Activated T-cell treated with anti-CD3 and anti-CD28 coated beads, Interleukin-2, amount 50 U/mL, for 4 hours (primary cell): ENCODE measurements around the gene KCNF1. TPM values are rescaled to one million over a fixed set of nuclear protein-coding genes. Genes with fewer than 3 reads are reported as not detected.

Experiments
- ATAC-seq, 2 donors: fragments of 200-7000 bp; cut with Tn5 transposase; one replicate each; pipeline ENCODE4 v1.10.0; 2021
- DNase-seq: peaks from one replicate; pipeline ENCODE4 v3.0.0-alpha.2; 2020
- H3K27me3 Mint-ChIP-seq: one replicate; pipeline ENCODE4 v1.8.0; 2021; ENCODE audit warnings: low read depth, mixed read lengths
- H3K36me3 Mint-ChIP-seq: one replicate; pipeline ENCODE4 v1.8.0; 2022; ENCODE audit warnings: mixed read lengths; ENCODE audit not compliant: insufficient read depth
- H3K4me1 Mint-ChIP-seq: one replicate; pipeline ENCODE4 v1.8.0; 2021; ENCODE audit warnings: low read depth, mixed read lengths
- H3K4me3 Mint-ChIP-seq: one replicate; pipeline ENCODE4 v1.8.0; 2021; ENCODE audit warnings: mild to moderate bottlenecking, moderate library complexity, mixed read lengths
- H3K9me3 Mint-ChIP-seq: one replicate; pipeline ENCODE4 v1.8.0; 2021; ENCODE audit warnings: mixed read lengths
- total RNA-seq, 3 donors: library from RNA; stranded (reverse); gene quantifications; one replicate each; pipeline ENCODE4 v1.2.1, GENCODE V29; 2021

Gene KCNF1
- total RNA-seq, 3 donors from 2014 or later, result not detected

DNA sequence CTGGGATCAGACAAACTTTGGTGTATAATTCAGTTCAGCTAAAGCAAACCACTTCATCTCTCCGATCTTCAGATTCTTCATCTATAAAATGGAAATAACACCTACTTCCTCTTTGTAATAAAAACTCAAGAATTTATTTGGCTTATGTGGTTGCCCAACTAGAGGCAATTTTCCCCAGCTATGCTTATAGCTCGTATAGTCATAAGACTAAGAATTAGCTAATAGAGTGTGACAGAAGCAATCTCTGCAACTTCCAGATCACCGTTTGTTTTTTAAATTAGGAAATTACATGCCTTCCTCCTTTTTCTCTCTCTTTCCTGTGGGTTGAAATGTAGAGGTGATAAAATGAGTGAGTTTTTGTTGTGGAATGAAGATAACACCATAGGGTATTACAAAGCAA lies 35.3 kb upstream of the KCNF1 start:
- H3K4me3 Mint-ChIP-seq, result no peak overlapping the region
- DNase-seq, result no peak
- no peaks in the 10 kb centered on the region for H3K4me1 Mint-ChIP-seq
- no peaks in the 10 kb centered on the region for H3K36me3 Mint-ChIP-seq
- H3K27me3 Mint-ChIP-seq, result peaks cover 19% of the 10 kb centered on the region
- H3K9me3 Mint-ChIP-seq, result peaks cover 6% of the 10 kb centered on the region
- no peak for ATAC-seq

DNA sequence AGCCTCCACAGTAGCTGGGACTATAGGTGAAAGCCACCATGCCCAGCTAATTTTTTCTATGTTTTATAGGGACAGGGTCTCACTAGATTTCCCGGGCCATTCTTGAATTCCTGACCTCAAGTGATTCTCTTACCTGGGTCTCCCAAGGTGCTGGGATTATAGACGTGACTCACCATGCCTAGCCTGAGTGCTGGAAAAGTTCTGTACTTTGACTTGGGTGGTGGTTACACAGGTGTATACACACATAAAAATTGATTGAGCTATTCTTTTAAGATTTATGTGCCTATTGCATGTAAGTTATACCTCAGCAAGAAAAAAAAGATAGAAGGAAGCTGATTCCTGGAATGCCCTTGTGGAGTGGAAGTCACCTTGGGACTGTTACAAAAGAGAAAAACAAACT lies 34.8 kb upstream of the KCNF1 start:
- no peak for DNase-seq
- Mint-ChIP-seq H3K36me3 (no peaks in the 10 kb centered on the region), H3K4me3 (no peak overlapping the region), H3K27me3 (peaks cover 19% of the 10 kb centered on the region), H3K4me1 (no peaks in the 10 kb centered on the region), H3K9me3 (peaks cover 5% of the 10 kb centered on the region)
- ATAC-seq, result no peak

DNA sequence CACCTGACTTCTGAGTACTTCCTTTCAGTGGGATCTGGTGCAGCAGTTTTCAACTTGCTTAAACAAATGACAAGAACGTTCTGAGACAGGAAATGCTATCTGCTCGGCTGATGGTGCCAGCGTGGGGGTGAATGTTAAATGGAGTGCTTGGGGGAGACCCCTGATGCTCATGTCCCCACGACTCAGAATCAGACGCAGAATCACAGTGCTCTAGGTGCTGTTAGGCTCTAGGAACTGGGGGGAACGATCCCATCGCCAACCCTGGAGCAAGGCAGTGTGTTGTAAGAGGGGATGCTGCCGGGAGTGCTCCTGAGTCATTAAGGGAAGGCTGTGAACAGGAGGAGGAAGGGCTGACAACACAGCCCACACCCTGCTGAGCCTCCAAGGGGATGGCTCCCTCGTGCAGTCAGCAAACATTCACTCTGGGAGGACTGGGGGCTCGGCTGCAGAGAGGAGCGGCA lies 34.1 kb upstream of the KCNF1 start:
- ATAC-seq, result no peak
- DNase-seq, result no peak
- Mint-ChIP-seq H3K4me1 (no peaks in the 10 kb centered on the region), H3K36me3 (no peaks in the 10 kb centered on the region), H3K9me3 (no peaks in the 10 kb centered on the region), H3K4me3 (no peak overlapping the region), H3K27me3 (peaks cover 19% of the 10 kb centered on the region)

DNA sequence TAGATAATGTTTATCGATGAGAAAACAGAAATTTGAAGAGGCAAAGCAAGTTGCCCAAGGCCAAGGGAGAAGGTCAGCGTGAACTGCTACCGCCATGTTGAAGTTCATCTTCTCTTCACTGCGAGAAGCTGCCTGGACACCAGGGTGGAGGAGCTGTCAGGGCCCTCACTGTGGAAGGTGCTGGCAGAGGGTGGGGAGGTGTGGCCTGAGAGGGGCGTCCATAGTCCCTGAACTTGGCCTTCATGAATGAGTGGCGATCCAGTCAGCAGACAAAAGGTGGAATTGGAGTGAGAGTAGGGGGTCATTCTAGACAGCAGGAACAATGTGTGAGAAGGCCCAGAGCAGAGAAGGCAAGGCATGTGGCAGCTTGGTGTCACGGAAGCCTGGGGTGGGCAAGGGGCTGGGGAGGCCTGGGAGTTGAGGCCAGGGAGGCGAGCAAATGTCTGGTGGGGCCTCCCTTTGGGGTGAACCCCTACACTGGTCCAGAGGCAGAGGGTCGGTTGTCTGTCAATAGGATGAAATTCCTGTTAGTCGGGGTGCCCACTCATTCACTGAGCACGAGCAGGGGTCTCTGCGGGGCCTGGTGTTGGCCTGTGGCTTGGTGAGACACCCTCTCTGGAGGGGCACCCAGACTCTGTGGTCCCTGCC lies 33.3 kb upstream of the KCNF1 start:
- H3K4me1 Mint-ChIP-seq, result no peaks in the 10 kb centered on the region
- no peaks in the 10 kb centered on the region for H3K9me3 Mint-ChIP-seq
- no peak for DNase-seq
- ATAC-seq, result no peak
- no peaks in the 10 kb centered on the region for H3K36me3 Mint-ChIP-seq
- no peak overlapping the region for H3K4me3 Mint-ChIP-seq
- H3K27me3 Mint-ChIP-seq, result peaks cover 19% of the 10 kb centered on the region

DNA sequence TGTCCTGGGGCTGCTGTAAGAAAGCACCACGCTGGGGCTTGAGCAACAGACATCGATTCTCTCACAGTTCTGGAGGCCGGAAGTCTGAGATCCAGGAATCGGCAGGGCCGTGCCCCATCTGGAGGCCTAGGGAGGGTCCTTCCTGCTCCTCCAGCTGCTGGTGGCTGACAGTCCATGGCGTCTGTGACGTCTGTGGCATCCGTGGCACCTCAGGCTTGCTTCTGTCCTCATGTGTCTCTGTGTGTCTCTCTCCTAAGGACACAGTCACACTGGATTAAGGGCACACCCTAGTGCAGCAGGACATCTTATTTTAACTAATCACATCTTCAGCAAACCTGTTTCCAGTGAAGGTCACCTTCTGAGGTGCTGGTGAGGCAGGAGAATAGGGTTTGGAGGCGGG lies 32.6 kb upstream of the KCNF1 start:
- H3K4me3 Mint-ChIP-seq, result no peak overlapping the region
- DNase-seq (no peak), ATAC-seq (no peak)
- no peaks in the 10 kb centered on the region for H3K4me1 Mint-ChIP-seq
- H3K9me3 Mint-ChIP-seq, result no peaks in the 10 kb centered on the region
- peaks cover 17% of the 10 kb centered on the region for H3K27me3 Mint-ChIP-seq
- H3K36me3 Mint-ChIP-seq, result no peaks in the 10 kb centered on the region

DNA sequence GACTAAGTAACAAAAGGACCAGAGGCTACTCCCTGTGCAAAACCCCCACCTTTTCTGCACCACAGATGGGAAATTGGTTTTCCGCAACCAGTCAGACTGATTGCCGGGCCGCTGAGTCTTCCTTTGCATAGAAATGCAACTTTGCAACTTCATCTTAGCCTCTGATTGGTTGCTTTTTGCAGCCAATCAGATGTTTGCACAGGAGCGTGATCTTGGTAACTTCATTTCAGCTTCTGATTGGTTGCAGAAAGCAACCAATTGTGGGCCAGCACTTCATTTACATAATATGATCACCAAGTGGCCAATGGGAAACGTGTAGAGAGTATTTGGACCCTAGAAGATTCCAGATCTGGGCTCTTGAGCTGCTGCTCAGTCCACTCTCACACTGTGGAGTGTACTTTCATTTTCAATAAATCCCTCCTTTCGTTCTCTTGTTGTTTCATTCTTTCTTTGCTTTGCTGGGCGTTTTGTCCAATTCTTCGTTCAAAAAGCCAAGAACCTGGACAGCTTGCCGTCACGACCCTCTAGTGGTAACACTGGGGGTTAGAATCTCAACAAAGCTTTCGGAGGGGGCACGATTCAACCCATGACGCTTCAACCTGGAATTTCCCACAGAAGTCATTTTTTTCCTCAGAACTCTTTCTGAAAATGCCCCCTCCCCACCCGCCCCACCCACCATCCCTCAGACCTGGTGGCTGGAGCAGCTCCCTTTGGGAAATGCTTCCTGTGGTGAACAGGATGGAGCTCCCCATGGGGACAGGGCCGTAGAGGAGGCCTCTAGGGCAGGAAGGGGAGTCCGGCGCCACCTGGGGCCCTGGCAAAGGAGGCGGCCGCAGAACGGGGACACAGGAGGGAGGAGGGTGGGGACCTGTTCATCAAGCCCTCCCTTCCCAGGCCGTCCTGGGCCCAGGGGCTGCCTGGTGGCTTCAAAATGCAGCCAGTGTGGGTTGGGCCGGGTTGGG lies 31.8 kb upstream of the KCNF1 start:
- Mint-ChIP-seq H3K9me3 (no peaks in the 10 kb centered on the region), H3K36me3 (no peaks in the 10 kb centered on the region), H3K4me1 (no peaks in the 10 kb centered on the region), H3K27me3 (peaks cover 15% of the 10 kb centered on the region), H3K4me3 (no peak overlapping the region)
- ATAC-seq, result no peak
- DNase-seq, result no peak

DNA sequence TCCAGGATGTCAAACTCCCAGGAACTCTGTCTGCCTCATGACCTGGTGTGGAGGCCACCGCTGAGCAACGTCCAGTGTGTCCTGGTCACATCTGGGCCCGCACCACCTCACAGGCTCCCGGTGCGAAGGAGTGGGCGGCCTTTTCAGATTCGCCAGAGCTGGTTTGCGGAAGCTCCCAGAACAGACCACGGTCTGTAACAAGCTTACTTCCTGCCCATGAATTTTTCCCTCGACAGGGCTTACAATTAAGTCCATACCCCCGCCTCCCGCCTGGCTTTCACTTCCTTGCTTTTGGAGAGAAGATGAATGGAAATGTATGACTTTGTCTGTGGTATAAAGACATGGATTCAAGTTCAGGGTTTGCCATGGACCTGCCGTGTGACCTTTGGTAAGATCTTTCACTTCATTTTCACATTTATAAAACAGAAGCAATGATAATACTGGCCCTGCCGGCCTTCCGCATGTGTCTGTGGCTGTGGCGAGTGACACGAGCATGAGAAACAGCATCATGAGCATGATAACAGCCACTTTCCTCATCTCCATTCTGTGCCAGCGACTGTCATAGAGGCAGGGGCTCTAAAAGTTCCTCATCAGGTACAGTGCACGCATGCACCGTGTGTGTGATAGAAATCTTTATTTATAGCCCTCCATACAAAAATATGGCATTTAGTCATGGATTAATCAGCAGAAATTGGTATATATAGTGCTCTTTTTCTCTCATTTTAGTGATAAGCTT lies 31.0 kb upstream of the KCNF1 start:
- Mint-ChIP-seq H3K9me3 (no peaks in the 10 kb centered on the region), H3K27me3 (peaks cover 12% of the 10 kb centered on the region), H3K4me1 (no peaks in the 10 kb centered on the region), H3K36me3 (no peaks in the 10 kb centered on the region), H3K4me3 (no peak overlapping the region)
- DNase-seq (no peak), ATAC-seq (no peak)

DNA sequence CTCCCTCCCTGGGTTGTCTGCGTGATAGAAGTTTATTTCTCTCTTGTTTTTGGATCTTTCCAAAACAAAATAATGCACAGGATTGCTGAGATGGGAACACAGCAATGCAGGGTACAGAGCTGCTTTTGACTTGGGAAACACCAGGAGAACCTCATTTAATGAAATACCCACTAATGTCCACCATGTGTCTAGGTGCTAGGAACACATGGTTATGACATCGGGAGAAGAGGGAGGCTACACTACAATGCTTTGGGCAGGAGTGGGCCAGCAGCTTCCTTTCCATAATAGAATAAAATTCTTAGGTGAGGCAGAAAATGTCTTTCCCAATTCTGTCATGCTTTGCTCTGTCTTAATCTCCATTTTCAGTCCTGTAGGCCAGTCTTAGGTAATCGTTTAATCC lies 29.2 kb upstream of the KCNF1 start:
- no peaks in the 10 kb centered on the region for H3K4me1 Mint-ChIP-seq
- H3K4me3 Mint-ChIP-seq, result no peak overlapping the region
- H3K9me3 Mint-ChIP-seq, result no peaks in the 10 kb centered on the region
- H3K27me3 Mint-ChIP-seq, result peaks cover 7% of the 10 kb centered on the region
- ATAC-seq (no peak), DNase-seq (no peak)
- H3K36me3 Mint-ChIP-seq, result no peaks in the 10 kb centered on the region

DNA sequence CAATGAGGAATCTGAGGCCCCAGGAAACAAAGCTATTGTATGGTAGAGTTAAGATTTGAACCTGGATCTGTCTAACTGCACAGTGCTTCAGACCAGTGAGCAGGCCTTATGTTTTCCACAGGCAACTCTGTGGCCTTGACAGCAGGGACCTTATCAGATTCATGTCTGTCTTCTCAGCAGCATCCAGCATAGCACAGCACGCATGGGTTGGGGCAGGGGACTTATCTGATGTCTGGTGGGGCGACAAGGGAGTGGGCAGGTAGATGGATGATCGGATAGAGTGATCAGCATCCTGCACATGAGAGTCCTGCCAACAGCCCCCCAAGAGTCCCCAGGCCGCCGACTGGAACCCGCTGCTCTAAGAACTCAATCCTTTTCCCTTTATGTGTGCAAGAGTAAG lies 28.7 kb upstream of the KCNF1 start:
- H3K9me3 Mint-ChIP-seq, result no peaks in the 10 kb centered on the region
- DNase-seq, result no peak
- no peaks in the 10 kb centered on the region for H3K36me3 Mint-ChIP-seq
- H3K4me3 Mint-ChIP-seq, result no peak overlapping the region
- peaks cover 6% of the 10 kb centered on the region for H3K27me3 Mint-ChIP-seq
- no peaks in the 10 kb centered on the region for H3K4me1 Mint-ChIP-seq
- ATAC-seq, result no peak

DNA sequence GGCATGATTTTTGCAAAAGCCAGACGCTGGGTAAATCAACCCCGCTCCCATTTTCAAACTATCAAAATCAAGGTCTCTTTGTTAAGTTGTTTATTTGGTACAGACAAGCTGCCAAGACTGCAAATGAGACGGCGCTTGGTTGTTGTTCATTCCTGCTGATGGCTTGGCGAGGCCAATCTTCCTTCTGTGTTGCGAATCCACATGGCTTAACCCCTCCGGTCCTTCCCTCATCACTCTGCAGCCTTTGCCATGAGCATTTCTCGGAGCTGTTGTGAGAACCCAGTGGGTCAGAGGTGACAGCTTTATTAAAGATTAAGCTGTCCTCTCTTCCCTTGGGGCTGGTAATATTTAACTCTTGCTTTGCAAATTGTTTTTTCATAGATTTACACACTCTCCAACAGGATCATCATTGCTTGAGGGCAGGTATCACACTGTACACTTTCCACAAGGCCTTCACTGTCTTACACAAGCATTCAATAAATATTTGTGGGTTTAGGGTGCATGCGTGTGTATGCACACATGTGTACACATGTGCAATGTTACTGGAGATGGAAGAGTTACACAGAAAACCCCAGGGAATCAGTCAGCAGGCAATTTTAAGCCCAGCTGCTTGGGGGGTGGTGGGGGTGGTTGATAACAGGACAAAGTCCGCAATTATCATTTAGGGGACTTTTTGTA lies 27.8 kb upstream of the KCNF1 start:
- Mint-ChIP-seq H3K4me1 (no peaks in the 10 kb centered on the region), H3K27me3 (peaks cover 1% of the 10 kb centered on the region), H3K9me3 (no peaks in the 10 kb centered on the region), H3K36me3 (no peaks in the 10 kb centered on the region), H3K4me3 (no peak overlapping the region)
- DNase-seq (no peak), ATAC-seq (no peak)

DNA sequence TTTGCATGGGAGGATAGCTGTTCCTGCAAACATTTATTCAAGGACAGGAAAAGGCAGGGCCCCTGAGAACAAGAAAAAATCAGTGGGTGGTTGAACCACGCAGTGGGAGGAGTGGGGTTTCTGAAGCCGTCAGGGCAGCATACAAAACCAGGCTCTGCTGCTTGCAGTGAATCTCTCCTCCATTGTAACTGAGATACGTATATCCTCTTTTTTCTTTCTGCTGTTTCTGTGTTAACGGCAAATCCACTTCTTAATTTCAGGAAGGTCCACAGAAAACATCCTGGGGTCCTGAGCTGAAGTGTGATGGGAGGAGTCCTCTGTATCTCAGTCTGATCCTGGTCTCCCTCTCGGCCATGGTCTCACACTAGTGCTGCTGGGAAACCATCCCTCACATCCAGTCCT lies 27.2 kb upstream of the KCNF1 start:
- Mint-ChIP-seq H3K4me1 (no peaks in the 10 kb centered on the region), H3K4me3 (no peak overlapping the region), H3K9me3 (no peaks in the 10 kb centered on the region), H3K27me3 (peaks cover 4% of the 10 kb centered on the region), H3K36me3 (no peaks in the 10 kb centered on the region)
- no peak for DNase-seq
- no peak for ATAC-seq

DNA sequence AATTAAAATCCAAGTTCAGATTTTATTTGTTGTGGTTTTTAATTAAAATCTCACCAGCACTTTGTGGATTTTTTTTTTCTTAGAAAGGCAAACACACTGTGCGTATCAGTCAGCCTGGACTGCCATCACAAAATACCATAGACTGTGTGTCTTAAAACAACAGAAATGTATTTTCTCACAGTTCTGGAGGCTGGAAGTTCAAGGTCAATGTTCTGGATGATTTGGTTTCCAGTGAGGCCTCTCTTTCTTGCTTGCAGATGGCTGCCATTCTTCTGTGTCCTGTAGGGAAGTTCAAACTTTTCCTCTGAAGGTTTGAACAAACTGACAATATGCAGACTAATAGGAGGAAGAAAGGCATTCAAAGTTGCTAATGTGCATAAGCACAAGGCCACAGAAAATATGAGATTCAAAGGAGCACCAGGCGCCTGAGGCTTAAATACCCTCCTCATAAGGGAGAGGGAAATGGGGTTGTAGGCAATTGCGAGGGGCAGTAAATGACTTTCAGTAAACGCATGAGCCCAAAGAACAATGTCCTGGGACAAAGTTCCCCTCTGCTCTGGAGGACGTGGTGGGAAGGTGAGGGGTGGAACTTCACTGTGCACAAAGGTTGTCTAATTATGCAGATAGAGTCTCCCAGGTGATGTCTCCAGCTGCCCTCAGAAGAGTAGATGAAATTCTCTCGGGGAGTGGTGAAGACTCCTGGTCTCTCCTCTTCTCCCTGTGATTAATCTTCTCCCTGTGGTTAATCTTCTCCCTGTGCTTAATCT lies 26.5 kb upstream of the KCNF1 start:
- Mint-ChIP-seq H3K4me3 (no peak overlapping the region), H3K4me1 (no peaks in the 10 kb centered on the region), H3K27me3 (peaks cover 7% of the 10 kb centered on the region), H3K36me3 (no peaks in the 10 kb centered on the region), H3K9me3 (no peaks in the 10 kb centered on the region)
- DNase-seq (no peak), ATAC-seq (no peak)

DNA sequence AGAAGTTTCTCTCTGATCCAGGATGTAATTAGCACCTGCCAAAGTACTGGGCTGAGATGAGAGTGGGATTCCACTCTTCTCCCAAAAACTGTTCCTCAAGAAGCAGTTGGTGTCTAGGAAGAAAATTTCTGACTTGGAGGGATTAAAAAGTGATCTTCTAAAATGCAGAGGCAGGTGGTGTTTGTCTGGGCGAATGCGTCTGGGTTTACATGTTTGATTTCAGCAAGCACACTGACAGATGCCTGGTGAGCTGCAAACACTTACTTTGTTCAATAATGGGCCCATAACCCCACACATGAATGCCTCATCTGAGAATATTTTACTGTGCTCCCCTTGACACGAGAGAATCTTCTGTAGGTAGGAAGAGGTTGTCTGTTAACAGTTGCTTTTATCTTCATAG lies 24.3 kb upstream of the KCNF1 start:
- Mint-ChIP-seq H3K9me3 (no peaks in the 10 kb centered on the region), H3K4me1 (no peaks in the 10 kb centered on the region), H3K4me3 (no peak overlapping the region), H3K36me3 (no peaks in the 10 kb centered on the region), H3K27me3 (peaks cover 11% of the 10 kb centered on the region)
- ATAC-seq (no peak), DNase-seq (no peak)
